GM23248 (cell line): Measurements from ENCODE around the gene PHOX2A. TPM values are rescaled to one million over a fixed set of nuclear protein-coding genes. Genes with fewer than 3 reads are reported as not detected.
A peak's percentile ranks its signal among the peaks of the same experiment; 100 is the strongest.

Experiments used
- DNase-seq: peaks from one replicate; pipeline ENCODE4 v3.0.0-alpha.2; 2015
- H2AFZ ChIP-seq: fragments of 200-600 bp; sonication (generic); 2 replicates; pipeline ENCODE4 v1.6.1; 2016; ENCODE audit warnings: antibody characterized with exemption
- H3F3A ChIP-seq: fragments of 200-600 bp; sonication (generic); 2 replicates; pipeline ENCODE4 v1.6.1; 2016; ENCODE audit warnings: mild to moderate bottlenecking, antibody characterized with exemption, mixed run types; ENCODE audit not compliant: insufficient read depth
- H3K27ac ChIP-seq: fragments of 200-600 bp; sonication (generic); 2 replicates; pipeline ENCODE4 v1.5.1; 2016; ENCODE audit warnings: mild to moderate bottlenecking
- H3K27me3 ChIP-seq: fragments of 200-600 bp; sonication (generic); replicated peaks from 2 replicates; pipeline ENCODE4 v1.6.1; 2016; ENCODE audit warnings: mild to moderate bottlenecking; ENCODE audit not compliant: insufficient read depth
- H3K36me3 ChIP-seq: fragments of 200-600 bp; sonication (generic); 2 replicates; pipeline ENCODE4 v1.6.1; 2016; ENCODE audit warnings: low read depth, mild to moderate bottlenecking
- H3K4me1 ChIP-seq: fragments of 200-600 bp; sonication (generic); 2 replicates; pipeline ENCODE4 v1.6.1; 2016; ENCODE audit warnings: mild to moderate bottlenecking; ENCODE audit not compliant: insufficient read depth
- H3K4me2 ChIP-seq: fragments of 200-600 bp; sonication (generic); one replicate; pipeline ENCODE4 v1.6.1; 2016; ENCODE audit warnings: mild to moderate bottlenecking; ENCODE audit not compliant: unreplicated experiment
- H3K4me3 ChIP-seq: fragments of 200-600 bp; sonication (generic); 2 replicates; pipeline ENCODE4 v1.5.1; 2016; ENCODE audit warnings: mild to moderate bottlenecking
- H3K79me2 ChIP-seq: fragments of 200-600 bp; sonication (generic); 2 replicates; pipeline ENCODE4 v1.6.1; 2016; ENCODE audit warnings: mild to moderate bottlenecking; ENCODE audit not compliant: insufficient read depth
- H3K9ac ChIP-seq: fragments of 200-600 bp; sonication (generic); 2 replicates; pipeline ENCODE4 v1.6.1; 2016; ENCODE audit warnings: mild to moderate bottlenecking
- H3K9me2 ChIP-seq: fragments of 200-600 bp; sonication (generic); 2 replicates; pipeline ENCODE4 v1.6.1; 2016; ENCODE audit warnings: mixed run types, mild to moderate bottlenecking, moderate library complexity; ENCODE audit not compliant: insufficient read depth
- H3K9me3 ChIP-seq: fragments of 200-600 bp; sonication (generic); one replicate; pipeline ENCODE4 v1.6.1; 2017; ENCODE audit warnings: low read depth
- H4K20me1 ChIP-seq: fragments of 200-600 bp; sonication (generic); 2 replicates; pipeline ENCODE4 v1.6.0; 2016; ENCODE audit not compliant: insufficient read depth
- EZH2 ChIP-seq: fragments of 200-600 bp; sonication (generic); IDR thresholded peaks from 2 replicates; pipeline ENCODE4 v1.6.1; 2018; ENCODE audit warnings: antibody characterized with exemption, mild to moderate bottlenecking; ENCODE audit not compliant: insufficient read depth, poor library complexity, severe bottlenecking
- EZH2phosphoT487 ChIP-seq: fragments of 200-600 bp; sonication (generic); IDR thresholded peaks from 2 replicates; pipeline ENCODE4 v1.6.1; 2018; ENCODE audit warnings: antibody characterized with exemption, moderate library complexity, mild to moderate bottlenecking, low read depth; ENCODE audit not compliant: insufficient read depth
- WGBS, 2 experiments: methylation state at CpG; one replicate each; pipeline ENCODE4 v1.1.6; 2015 to 2017; ENCODE audit warnings: low lambda C conversion rate in 2 of 2, low coverage in 1 of 2; ENCODE audit errors: missing lambda C conversion rate in 2 of 2; 5-methylcytosine and 5-hydroxymethylcytosine counted together
- in situ Hi-C: fragments of 300-500 bp; cut with MboI; formaldehyde crosslinking; loops from 2 replicates; pipeline ENCODE4 v1.15.0; 2020
- polyA plus RNA-seq: library from polyadenylated mRNA; unstranded; fragments of >200 nt; fragmentation: Nextera tagmentation; extraction: Ambion mirVana; gene quantifications from 2 replicates; pipeline ENCODE4 v1.2.1, GENCODE V29; 2016
- total RNA-seq: library from RNA; depleted of rRNA; stranded (reverse); fragments of >200 nt; shearing (Covaris generic); gene quantifications from 2 replicates; pipeline ENCODE4 v1.2.3, GENCODE V29; 2014

PHOX2A gene
- total and polyA plus RNA-seq, 2 experiments from 2014 or later: not detected

GRCh38 chr11:72221386-72222075 is 22.4 kb downstream of the PHOX2A start:
- Histone ChIP-seq H3K4me1 (peaks cover 11% of the 10 kb centered on the region; the same call in 1 of the 2 replicates), H2AFZ (peak overlapping the region; percentile 94), H3K4me2 (no peak overlapping the region), H3K9me3 (no peaks in the 10 kb centered on the region), H4K20me1 (no peaks in the 10 kb centered on the region), H3K4me3 (no peak overlapping the region), H3K36me3 (no peaks in the 10 kb centered on the region), H3F3A (no peaks in the 10 kb centered on the region), H3K79me2 (peaks cover 26% of the 10 kb centered on the region), H3K27ac (no peak overlapping the region), H3K9me2 (no peaks in the 10 kb centered on the region), H3K9ac (no peak overlapping the region), H3K27me3 (no peaks in the 10 kb centered on the region)
- DNase-seq: no peak
- 97 to 98% methylated on average over 7 of the region's 7 CpGs for WGBS, 2 experiments
- no peak for TF ChIP-seq EZH2
- in situ Hi-C loops: no loop called here

- no peaks in the 10 kb centered on the region for H3K27me3 ChIP-seq
- no peak overlapping the region for H3K9ac ChIP-seq
- H4K20me1 ChIP-seq: no peaks in the 10 kb centered on the region
- 64 to 80% methylated on average over 6 to 10 of the region's 10 CpGs for WGBS, 2 experiments
- H3K36me3 ChIP-seq: no peaks in the 10 kb centered on the region
- in situ Hi-C loops: no loop called here
- H3K4me3 ChIP-seq: no peak overlapping the region
- H2AFZ ChIP-seq: no peak overlapping the region
- H3K27ac ChIP-seq: no peak overlapping the region
- no peak for DNase-seq
- no peak overlapping the region for H3K4me2 ChIP-seq
- H3K9me3 ChIP-seq: no peaks in the 10 kb centered on the region
- no peaks in the 10 kb centered on the region for H3F3A ChIP-seq
- no peaks in the 10 kb centered on the region for H3K9me2 ChIP-seq
- TF ChIP-seq EZH2 (no peak), EZH2phosphoT487 (no peak)
- peaks cover 9% of the 10 kb centered on the region; the same call in 1 of the 2 replicates for H3K4me1 ChIP-seq
- H3K79me2 ChIP-seq: peaks cover 19% of the 10 kb centered on the region
These were observed 23.1 kb downstream of the PHOX2A start for GRCh38 chr11:72220696-72221363.

DNA sequence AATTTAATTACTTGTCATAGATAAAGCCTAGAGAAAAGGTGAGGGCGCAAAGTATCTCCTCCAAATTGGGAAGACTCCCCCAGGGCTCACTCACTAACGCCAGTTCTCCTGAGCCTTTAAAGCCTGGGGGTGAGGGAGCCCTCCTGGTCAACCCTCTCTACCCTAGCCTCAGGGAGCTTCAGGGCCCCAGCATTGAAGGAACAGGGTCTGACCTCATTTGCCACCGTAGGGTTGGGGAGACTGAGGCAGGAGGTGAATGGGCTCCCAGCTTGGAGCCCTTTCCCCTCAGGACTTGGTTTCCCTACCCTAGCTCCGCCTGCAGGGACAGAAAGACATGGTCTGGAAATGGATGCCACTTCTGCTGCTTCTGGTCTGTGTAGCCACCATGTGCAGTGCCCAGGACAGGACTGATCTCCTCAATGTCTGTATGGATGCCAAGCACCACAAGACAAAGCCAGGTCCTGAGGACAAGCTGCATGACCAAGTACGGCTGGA is 25.7 kb downstream of the PHOX2A start:
- Histone ChIP-seq H3K36me3 (no peaks in the 10 kb centered on the region), H3K9me2 (no peaks in the 10 kb centered on the region), H3K79me2 (no peaks in the 10 kb centered on the region), H3K4me3 (no peak overlapping the region), H3K9ac (no peak overlapping the region), H3K27me3 (peaks cover 17% of the 10 kb centered on the region), H3K4me1 (peaks cover 5% of the 10 kb centered on the region; the same call in 1 of the 2 replicates), H4K20me1 (no peaks in the 10 kb centered on the region), H3F3A (no peaks in the 10 kb centered on the region), H3K9me3 (no peaks in the 10 kb centered on the region), H2AFZ (no peak overlapping the region), H3K4me2 (no peak overlapping the region), H3K27ac (no peak overlapping the region)
- WGBS, 2 experiments: 54 to 63% methylated on average over 5 of the region's 5 CpGs
- no peak for DNase-seq
- TF ChIP-seq EZH2phosphoT487: no peak
- TF ChIP-seq EZH2: no peak
- in situ Hi-C loops: no loop called here

- no peaks in the 10 kb centered on the region for H3K79me2 ChIP-seq
- H3K4me2 ChIP-seq: no peak overlapping the region
- WGBS, 2 experiments: 18 to 26% methylated on average over 2 of the region's 2 CpGs
- TF ChIP-seq EZH2 (no peak), EZH2phosphoT487 (no peak)
- H3K36me3 ChIP-seq: no peaks in the 10 kb centered on the region
- H3K27ac ChIP-seq: no peak overlapping the region
- no peak overlapping the region for H2AFZ ChIP-seq
- no peak overlapping the region for H3K9ac ChIP-seq
- no peaks in the 10 kb centered on the region for H3F3A ChIP-seq
- peaks cover 22% of the 10 kb centered on the region for H3K27me3 ChIP-seq
- H3K9me2 ChIP-seq: no peaks in the 10 kb centered on the region
- H3K4me1 ChIP-seq: peaks cover 5% of the 10 kb centered on the region; the same call in 1 of the 2 replicates
- in situ Hi-C loops: no loop called here
- H4K20me1 ChIP-seq: no peaks in the 10 kb centered on the region
- DNase-seq: no peak
- H3K9me3 ChIP-seq: no peaks in the 10 kb centered on the region
- no peak overlapping the region for H3K4me3 ChIP-seq
These were observed 26.1 kb downstream of the PHOX2A start for GRCh38 chr11:72217841-72218240.
